ENCODE results near the gene SKIC8. TPM values are rescaled to one million over a fixed set of nuclear protein-coding genes. Genes with fewer than 3 reads are reported as not detected.

Gene SKIC8
- total RNA-seq, 2 donors from 2014 or later: 35.9 to 47.0 TPM

DNA sequence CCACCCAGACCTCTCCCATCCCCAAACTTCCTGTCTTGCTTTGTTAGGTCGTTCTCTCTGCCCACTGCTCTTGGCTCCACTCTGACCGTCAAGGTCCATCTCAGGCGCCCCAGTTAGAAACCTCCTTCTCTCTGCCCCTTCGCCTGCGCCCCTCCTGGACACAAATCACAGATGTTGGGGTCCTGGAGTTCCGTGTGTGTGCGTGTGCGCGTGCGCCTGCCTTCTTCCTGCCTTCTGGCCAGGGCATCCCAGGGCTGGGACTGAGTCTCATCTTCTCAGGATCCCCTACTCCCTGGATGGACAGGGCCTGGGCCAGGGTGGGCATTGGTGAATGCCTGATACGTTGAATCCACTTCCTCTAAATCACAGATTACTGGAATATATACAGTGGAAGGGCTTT, 65.9 kb downstream of the SKIC8 start:
- Histone ChIP-seq H3K27ac (no peak overlapping the region), H3K27me3 (no peaks in the 10 kb centered on the region), H3K36me3 (no peaks in the 10 kb centered on the region), H3K4me1 (no peaks in the 10 kb centered on the region), H3K9ac (ENCODE audit: low read depth in 2 of 2, low read length in 2 of 2) (no peak overlapping the region), H3K4me3 (no peak overlapping the region), H3K9me3 (no peaks in the 10 kb centered on the region)
- intact Hi-C loops (cut with DNase I): no loop called here
- TF ChIP-seq, protein P1, sequence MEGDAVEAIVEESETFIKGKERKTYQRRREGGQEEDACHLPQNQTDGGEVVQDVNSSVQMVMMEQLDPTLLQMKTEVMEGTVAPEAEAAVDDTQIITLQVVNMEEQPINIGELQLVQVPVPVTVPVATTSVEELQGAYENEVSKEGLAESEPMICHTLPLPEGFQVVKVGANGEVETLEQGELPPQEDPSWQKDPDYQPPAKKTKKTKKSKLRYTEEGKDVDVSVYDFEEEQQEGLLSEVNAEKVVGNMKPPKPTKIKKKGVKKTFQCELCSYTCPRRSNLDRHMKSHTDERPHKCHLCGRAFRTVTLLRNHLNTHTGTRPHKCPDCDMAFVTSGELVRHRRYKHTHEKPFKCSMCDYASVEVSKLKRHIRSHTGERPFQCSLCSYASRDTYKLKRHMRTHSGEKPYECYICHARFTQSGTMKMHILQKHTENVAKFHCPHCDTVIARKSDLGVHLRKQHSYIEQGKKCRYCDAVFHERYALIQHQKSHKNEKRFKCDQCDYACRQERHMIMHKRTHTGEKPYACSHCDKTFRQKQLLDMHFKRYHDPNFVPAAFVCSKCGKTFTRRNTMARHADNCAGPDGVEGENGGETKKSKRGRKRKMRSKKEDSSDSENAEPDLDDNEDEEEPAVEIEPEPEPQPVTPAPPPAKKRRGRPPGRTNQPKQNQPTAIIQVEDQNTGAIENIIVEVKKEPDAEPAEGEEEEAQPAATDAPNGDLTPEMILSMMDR (IDR thresholded peaks at IDR 0.05): no peak
- DNase-seq: no peak

Other genes starting within 250 kb of the SKIC8 start
- gene TBC1D2B, start 221.9 kb downstream of the SKIC8 start, total RNA-seq: 10 to 100 TPM; 35.9 to 49.1 TPM
- 1 to 10 TPM in 1 of 2 donors, under 1 TPM in 1; 0.58 to 1.6 TPM for gene SH2D7, start 207.0 kb downstream of the SKIC8 start, total RNA-seq
- gene CIB2, start 168.2 kb downstream of the SKIC8 start, total RNA-seq: 10 to 100 TPM in 1 of 2 donors, 1 to 10 TPM in 1; 6.8 to 14.6 TPM
- gene IDH3A, start 150.2 kb downstream of the SKIC8 start, total RNA-seq: 100 to 1,000 TPM; 203 to 264 TPM
- gene ACSBG1, start 65.0 kb downstream of the SKIC8 start, total RNA-seq: under 1 TPM; 0.58 to 0.59 TPM
- gene DNAJA4, start 35.0 kb downstream of the SKIC8 start, total RNA-seq: 10 to 100 TPM; 42.6 to 54.5 TPM
- gene CRABP1, start 40.7 kb upstream of the SKIC8 start, total RNA-seq: 1 to 10 TPM; 1.3 to 1.5 TPM
- gene IREB2, start 138.6 kb upstream of the SKIC8 start, total RNA-seq: 10 to 100 TPM; 52.4 to 59.9 TPM
- gene HYKK, start 208.0 kb upstream of the SKIC8 start, total RNA-seq: 1 to 10 TPM; 7.2 to 7.6 TPM
- gene PSMA4, start 240.8 kb upstream of the SKIC8 start, total RNA-seq: 100 to 1,000 TPM; 160 to 212 TPM